Activated T-cell treated with anti-CD3 and anti-CD28 coated beads, Interleukin-2, amount 50 U/mL, for 1 hour (primary cell): ENCODE measurements around the gene PPAT.
"Not testable (repeated sequence)": the region's sequence is repeated elsewhere in the genome, so short reads cannot be mapped to it uniquely, and the experiment has no call there.

Source experiments
- DNase-seq: peaks from one replicate; pipeline ENCODE4 v3.0.0-alpha.2; 2020

The PPAT gene

DNA sequence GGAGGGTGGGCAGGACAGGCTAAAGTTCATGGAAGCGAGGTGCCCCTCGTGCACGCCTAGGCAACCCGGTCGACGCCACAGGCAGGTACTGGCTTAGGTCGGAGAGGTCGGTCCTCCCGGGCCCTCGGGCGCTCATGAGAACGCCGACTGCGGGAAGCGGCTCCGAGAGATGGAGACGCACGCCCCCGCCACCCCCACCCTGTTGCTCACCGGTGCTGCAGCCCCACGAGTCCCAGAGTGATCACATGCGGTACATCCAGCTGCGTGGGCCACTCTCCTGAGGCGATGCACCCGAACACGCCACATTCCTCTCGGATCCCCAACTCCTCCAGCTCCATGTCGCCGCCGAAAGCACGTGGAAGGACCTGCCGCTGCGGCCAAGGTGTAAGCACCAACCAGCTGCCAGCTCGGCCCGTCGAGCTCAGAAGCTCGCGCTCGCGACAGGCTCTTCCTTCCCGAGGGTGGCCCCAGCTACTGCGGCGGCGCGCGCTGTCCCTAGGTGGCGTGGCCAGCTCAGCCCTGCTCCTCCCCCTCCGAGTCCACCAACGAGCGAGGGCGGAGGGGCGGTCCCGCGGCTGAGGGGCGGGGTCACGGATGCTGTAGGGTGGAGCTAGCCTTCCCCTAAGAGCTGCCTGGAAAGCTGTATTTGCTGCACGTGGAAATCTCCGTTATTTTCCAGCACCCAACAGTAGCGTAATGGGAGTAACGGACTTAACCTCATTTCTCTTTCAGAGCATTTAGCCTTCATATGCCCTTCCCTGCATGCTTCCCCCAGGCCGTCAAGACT is at the start of gene PPAT:
TSS of gene PPAT (minus strand) at position 476 of the 787 bp plus-strand sequence. CDS start at position 338, 138 bp downstream.
- peak; percentile 99 for DNase-seq

DNA sequence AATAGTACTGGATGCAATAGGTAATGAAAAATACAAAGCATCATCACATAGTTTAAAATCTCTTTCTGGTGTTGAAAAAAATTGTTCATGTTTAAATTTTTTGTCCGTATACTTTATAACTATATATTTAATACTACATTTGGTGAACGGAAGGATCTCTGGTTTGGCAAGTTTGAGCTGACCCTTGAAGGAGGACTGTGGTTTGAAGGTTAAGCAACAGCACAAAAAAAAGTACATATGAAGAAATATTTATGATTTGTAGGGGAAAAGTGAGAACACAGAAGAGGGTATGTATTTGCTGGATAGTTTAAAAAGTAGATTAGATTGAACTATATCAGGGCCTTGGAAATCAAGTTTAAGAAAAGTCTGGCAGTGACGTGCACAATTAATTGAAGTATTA is 45.3 kb upstream of the PPAT start:
- DNase-seq, result no peak

DNA sequence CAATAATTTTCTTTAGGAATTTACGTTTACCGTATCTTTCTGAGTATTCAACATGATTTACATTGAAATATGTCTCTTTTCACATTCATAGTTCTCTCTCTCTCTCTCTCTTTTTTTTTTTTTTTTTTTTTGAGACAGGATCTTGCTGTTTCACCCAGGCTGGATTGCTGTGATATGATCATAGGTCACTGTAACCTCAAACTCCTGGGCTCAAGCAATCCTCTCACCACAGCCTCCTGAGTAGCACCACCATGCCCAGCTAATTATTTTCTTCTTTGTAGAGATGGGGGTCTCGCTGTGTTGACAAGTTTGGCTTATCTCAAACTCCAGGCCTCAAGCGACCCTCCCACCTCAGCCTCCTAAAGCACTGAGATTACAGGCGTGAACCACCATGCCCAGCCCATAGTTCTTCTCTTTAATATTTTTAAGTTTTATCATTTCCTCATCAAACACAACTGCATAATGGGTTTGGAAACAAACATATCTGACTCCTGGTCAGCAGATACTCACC is 41.8 kb upstream of the PPAT start:
- no peak for DNase-seq

DNA sequence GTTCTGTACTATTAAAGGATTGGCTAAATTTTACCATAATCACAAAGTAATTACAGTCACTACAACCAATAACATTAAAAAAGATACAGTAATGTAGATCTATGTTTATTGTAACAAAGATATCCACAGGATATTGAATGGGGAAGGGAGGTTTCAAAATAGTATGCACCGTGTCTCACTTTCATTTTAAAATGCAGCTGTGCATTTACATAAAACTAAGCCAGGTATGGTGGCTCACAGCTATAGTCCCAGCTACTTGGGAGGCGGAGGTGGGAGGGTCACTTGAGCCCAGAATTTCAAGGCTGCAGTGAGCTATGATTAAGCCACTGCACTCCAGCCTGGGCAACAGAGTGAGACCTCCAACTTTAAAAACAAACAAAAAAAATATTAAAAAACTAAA is 40.5 kb upstream of the PPAT start:
- DNase-seq, result no peak

DNA sequence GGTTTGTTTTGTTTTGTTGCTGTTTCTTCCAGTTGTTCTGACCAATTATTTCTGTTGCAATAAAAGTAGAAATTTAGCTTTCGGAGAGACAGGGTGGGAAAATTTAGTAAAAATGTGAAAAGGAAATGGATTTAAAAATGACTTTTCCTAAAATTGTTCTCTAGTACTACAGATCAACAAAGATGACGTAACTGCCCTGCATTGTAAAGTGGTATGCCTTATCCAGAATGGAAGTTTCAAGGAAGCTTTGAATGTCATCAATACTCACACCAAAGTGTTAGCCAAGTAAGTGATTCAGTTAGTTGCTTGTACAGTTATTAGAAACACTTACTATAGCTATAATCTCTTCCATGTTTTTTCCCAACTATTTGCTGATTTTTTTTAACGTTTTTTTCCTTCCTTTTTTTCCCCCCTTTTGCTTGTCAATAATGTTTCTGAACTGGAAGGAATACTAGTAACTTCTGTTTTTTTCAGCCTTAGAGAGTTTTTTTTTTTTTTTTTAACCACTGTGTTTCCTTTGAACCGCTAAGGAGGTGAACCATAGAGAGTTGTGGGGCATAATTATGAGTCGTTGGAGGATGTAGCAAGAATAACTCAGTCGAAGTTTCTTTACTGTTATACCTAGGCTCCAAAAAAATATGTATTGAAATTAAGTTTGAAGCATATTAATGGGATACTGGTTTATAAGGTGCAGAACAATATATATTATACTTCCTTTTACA is 34.2 kb upstream of the PPAT start:
- DNase-seq, result no peak

DNA sequence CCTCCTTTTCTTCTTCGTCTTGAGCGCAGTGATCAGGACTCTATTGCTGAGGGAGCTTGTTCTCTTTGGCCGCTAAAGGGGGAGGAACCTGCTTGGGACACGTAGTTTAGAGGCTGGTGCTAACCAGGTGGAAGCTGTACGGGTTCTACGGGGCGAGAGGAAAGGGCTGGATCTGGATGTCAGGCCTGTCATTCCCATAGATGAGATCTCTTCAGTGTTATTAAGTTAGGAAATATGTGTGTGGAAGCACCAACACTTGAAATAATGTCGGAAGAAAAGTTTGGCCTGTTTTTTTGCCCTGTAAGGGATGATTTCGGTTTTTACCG is 32.6 kb upstream of the PPAT start:
- DNase-seq, result no peak

DNA sequence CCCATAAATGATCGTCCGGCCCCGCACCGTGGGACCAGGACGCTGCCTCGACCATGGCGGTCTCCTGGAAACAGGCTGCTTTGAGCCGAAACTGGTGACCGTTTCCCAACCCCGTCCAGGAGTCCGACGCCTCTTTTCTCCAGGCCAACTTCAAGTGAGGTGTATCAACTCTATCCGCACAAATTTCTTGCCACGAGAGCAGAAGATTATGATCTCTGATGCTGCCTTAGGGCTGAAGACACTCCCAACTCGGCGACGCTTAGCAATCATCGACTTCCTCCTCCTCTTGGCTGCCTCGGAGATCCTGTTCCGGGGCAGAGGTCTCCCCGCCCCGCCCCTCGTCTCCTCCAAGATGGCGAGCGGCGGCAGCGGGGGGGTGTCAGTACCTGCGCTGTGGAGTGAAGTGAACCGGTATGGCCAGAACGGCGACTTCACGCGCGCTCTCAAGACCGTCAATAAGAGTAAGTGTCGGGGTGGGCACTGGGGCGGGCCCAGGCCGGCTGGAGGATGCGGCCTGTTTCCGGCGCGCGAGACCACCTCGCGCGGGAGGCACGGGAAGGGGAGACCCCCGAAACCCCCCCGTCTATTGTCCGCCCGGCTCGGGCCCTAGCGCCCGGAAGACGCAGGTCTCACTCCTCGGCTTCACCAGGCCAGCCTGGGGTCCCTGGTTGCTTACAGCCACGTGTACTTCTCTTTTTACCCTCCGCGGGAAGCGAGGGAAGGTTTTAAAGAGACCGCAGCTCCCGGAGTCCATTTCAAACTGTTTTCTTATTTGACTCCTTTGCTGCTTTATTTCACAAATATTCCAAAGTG is 32.1 kb upstream of the PPAT start, which contains the start of gene SRP72:
TSS of gene SRP72 (plus strand) at position 334 of the 813 bp plus-strand sequence. CDS start at position 353, 19 bp downstream.
- peak; percentile 87 for DNase-seq

DNA sequence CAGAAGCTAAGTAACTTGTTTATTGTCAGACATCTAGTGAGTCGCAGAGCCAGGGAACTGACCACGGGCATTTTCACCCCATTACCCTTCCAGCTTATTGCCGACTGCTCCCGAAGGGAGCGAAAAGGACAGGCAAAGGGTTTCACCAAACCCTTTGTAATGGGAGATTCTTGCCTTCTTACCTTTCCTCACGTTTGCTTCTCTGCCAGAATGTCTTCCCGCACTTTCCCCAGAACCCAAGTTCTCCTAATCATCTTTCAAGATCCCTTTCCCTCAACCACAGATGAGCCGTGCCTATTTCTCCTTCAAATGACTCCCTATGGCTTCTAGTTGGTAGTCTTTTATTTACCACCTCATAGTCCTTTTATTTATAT is 31.5 kb upstream of the PPAT start:
- no peak for DNase-seq

DNA sequence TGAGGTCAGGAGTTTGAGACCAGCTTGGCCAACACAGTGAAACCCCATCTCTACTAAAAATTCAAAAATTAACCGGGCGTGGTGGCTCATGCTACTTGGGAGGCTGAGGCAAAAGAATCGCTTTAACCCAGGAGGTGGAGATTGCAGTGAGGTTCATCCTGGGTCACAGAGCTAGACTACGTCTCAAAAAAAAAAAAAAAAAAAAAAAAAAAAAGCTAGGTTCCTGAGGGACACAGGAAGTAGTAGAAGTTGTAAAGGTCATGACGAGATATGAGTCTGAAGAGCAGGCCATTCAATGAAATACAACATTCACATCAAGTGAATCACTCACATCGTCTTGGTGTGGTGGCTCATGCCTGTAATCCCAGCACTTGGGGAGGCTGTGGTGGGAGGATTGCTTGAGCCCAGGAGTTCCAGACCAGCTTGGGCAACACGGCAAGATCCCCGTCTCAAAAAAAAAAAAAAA is 30.9 kb upstream of the PPAT start:
- peak; percentile 23 for DNase-seq

DNA sequence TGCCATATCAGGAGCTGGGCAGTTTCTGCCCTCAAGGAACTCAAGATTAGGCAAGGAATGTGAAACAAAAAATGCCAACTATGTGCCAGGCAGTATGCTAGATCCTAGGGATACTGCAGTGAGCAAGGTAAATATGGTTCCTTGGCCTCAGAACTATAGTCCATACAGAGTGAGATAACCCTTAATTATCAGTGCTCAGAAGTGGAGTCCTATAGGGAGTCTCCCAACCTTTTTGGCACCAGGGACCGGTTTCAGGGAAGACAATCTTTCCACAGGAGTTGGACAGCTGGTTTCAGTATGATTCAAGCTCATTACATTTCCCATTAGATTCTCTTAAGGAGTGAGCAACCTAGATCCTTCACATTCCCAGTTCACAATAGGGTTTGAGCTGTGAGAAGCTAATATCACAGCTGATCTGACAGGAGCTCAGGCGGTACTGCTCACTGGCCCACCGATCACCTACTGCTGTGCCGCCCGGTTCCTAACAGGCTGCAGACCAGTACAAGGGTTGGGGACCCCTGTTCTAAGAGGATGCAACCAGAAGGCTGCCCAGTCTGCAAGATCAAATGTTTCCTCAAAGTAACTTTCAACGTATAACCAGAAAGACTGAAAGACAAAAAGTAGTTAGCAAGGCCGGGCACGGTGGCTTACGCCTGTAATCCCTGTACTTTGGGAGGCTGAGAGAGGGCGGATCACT is 30.3 kb upstream of the PPAT start:
- DNase-seq, result no peak

DNA sequence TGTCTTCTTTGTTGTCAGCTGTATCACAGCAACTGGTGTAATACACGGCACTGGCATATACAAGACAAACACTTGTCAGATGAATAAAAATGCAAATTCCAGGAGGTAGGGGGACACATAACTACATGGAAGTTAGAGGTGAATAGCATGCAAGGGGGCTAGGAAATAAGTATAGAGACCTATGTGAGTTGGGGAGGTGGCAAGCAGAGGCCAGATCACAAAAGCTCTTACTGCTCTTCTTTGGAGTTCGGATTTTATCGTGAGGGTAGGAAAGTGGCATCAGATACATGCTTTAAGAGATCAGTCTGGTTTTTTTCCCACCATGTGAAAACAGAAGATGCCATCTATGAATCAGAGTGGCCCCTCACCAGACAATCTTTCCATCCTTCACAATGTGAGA is 29.2 kb upstream of the PPAT start:
- no peak for DNase-seq

DNA sequence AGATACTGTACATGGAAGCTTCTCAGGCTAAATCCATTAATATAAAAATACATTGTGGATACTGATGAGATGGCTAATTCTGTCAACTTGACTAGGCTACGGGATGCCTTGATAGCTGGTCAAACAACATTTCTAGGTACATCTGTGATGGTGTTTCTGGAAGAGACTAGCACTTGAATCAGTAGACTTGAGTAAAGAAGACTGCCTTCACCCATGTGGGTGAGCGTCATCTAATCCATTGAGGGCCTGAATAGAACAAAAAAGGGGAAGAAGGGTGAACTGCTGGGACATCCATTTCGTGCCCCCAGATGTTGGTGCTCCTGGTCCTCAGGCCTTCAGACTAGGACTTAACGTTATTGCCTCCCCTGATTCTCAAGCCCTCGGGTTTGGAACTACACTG is 28.3 kb upstream of the PPAT start:
- no peak for DNase-seq

DNA sequence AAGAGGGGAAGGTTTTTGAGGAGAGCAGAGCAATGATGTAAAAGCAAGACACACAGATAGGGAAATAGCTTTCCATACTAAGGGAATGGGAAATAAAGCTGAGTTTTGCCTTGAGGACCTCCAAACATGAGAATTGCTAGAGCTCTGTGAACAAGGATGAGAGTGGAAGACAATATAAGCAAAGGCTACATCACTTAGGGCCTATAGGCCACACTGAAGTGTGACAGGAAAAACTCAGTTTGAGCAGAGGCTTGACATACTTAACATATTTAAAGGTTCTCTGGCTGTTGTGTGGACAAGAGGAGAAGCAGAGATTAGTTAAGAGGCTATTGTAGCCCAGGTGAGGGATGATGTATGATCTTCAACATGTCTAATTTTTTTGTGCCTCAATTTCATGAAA is 26.7 kb upstream of the PPAT start:
- DNase-seq, result no peak

DNA sequence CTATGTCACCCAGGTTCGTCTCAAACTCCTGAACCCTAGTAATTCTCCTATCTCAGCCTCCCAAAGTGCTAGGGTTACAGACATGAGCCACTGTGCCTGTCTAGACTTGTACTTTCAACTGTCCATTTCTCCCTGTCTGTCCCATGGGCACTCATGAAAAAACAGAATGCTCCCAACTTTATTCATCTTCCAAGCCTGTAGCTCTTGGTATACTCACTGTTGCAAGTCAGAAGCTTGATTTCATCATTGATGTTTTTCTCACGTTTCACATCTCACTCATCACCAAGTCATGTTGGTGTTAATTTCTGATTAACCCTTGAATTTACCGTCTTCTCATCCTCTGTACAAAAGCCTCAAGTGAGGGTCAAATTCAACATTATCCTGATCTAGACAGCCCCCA is 24.7 kb upstream of the PPAT start:
- no peak for DNase-seq

DNA sequence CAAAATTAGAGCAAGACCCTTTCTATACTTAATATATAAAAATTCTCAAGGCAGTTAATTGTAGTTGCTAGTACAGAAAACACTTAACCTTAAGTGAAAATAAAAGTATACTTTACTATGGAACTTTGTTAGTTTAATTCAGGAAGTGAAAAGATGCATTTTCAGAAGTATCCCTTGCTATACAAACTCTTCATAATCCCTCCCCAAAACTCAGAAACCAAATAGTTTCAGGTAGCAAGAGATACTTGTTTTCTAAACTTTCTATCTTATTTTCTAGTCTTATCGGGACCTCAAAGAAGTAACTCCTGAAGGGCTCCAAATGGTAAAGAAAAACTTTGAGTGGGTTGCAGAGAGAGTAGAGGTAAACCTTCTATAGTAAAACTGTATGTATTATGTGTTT is 14.9 kb upstream of the PPAT start:
- DNase-seq, result no peak

DNA sequence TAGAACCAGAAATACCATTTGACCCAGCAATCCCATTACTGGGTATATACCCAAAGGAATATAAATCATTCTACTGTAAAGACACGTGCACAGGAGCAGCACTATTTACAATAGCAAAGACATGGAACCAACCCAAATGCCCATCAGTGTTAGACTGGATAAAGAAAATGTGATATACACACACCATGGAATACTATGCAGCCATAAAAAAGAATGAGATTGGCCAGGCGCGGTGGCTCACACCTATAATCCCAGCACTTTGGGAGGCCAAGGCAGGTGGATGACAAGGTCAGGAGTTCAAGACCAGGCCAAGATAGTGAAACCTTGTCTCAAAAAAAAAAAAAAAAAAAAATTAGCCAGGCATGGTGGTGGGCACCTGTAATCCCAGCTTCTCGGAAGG is 14.1 kb upstream of the PPAT start:
- DNase-seq, result not testable (repeated sequence)

DNA sequence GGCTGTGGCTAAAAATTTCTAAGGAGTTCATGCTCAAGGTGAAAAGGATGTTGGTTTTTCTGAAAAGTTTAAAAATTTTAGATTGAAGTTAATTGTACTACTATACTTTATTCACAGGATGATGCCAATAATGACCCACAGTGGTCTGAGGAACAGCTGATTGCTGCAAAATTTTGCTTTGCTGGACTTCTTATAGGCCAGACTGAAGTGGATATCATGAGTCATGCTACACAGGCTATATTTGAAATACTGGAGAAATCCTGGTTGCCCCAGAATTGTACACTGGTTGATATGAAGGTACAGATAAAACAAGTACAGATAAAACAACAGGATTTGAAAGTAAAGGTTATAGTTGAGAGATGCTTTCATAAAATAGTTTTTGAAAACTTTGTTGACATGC is 12.9 kb upstream of the PPAT start:
- DNase-seq, result no peak

DNA sequence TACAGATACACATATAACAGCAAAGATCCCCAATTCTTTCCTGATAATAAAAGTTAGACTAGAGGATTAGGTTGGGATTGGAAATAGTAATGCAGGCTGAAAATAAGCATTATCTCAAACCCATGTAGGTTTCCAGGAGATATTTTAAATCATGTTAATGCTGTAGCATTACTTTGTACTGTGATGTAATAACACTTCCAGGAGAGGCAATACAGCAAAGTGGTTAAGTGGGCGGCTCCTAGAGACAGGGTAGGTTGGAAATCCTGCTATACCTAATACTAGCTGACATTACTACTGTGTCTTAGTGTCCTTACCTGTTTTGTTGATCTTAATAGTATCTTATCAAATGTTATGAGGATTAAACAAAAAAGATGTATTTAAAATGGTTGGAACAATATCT is 10.3 kb upstream of the PPAT start:
- no peak for DNase-seq

DNA sequence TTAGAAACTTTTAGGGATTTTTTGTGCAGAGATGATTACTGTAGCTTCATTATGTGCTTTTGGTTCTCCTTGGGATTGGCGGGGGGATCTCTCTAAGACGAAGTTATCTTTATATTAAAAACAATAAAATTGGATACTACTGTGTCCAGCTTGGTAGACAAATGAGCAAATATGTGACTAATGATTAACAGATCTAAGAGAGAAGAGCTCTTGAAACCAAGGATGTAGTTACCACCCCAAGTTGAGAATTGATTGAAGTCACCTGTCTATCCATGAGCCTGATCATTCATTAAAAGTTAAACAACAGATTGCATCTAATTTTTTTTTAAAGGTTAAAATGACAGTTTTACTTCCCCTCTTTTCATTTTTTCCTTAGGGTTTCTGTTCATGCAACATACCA is 9.3 kb upstream of the PPAT start:
- DNase-seq, result no peak

DNA sequence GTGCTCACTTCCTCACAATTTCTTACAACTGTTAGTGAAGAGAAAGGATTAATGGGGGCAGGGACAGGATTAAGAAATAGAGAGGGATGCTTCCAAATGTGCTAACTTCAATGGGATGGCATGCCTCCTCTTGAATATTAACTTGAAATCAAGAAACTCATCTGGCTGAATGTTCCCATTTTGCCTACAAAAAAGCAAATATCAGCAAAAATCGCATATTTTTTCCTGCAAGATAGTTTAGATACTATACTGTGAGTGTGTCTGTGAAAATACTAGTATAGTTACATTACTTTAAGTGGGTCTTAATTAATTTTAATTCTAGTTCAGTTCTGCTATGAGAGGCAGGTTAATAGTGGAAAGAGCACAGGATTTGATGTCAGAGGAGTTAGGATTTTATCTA is 5.6 kb upstream of the PPAT start:
- no peak for DNase-seq

DNA sequence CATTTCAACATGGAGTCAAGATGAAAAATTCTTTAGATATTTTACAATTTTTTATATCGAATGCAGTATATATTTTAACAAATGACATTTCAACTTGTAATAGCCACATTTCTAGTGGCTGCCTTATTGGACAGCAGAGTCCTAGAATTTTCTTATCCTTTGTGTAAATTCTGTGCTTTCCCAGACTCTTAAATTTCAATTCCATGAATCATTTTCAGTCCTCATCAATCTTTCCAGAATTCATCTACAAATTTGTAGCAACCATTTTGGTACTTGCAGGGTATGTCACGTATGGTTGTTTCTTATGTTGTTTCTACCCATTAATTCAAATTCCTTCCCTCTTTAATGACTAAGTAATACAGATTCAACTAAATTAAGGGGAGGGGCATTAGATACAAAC is 3.4 kb upstream of the PPAT start:
- no peak for DNase-seq

DNA sequence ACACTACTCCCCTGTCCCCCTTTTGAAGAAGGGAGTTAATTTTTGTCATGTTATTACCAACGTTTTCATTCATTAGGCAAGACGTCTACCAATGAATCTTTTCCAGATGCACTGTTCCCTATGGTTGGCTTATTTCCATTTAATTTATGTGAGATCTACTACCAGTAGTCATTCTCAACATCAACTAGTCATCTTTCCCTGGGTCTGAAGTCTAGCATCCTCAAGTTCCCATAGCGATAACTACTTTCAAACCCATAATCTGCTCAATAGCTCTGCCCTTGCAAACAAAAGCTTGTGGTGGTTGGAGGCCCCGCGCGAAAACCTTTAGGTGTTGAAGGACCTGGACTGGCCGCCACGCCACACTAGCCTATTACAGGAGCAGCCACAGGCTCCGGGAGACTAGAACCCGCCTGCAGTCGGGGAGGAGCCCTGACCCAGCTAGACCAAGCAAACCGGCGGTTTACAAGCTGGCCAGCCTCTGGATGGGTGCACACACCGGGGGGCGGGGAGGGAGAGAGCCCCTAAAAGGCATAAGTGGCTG is 746 bp downstream of the PPAT start:
- DNase-seq, result no peak

DNA sequence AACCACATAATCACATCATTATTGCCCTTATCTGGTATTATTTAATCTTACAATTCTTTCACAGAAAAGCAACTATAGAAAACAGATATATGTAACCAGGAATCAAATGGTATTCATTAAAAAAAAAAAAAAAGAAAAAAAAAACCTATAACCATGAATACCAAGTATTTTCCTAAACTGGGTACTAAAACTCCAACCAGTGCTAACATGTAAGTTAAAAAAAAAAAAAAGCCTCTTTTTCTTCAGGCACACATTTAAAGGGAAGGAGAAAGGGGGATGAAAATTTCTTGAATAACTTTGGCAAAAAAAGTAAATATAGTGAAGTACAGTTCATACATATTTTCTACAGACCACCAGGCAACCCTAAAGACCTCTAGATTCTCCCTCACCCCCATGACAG is 2.1 kb downstream of the PPAT start:
- no peak for DNase-seq
